ENCODE measurements around the gene ALDH2. TPM values are rescaled to one million over a fixed set of nuclear protein-coding genes. Genes with fewer than 3 reads are reported as not detected.

The ALDH2 gene
- total and polyA plus RNA-seq, 2 of the 8 experiments (the other 6 are each of a cell fraction or from before 2014, with no cell fraction given) = 25.4 to 43.8 TPM

DNA sequence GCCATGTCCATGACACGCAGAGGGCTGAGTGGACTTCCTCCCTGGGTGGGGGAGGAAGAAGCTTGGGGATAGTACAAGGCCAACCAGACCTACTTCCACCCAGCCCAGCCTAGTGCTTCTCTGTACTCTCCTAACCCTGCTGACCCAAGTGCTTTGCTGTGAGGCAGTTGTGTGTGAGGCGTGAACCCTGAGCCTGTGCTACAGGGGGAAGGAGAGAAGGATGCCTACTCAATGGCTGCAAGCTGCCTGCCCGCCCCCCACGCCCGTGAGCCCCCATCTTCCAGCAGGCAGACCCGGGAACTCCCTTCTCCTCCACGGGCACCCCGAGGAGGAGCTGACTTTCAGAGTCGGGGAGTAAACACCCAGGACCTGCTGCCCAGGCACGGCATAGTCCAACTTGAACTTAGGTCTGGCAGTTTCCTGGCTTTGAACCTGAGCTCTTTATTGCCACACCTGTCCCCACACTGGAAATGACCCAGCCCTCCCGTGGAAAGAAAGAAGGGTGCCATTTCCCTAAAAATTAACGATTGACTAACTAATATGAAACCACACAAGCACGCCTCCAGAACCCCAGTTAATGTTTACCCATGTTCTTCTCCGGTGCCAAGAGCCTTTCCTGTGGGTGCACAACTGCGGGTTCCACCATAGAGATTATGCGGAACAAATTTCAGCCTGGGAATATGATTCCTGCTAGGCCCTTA is 10.8 kb downstream of the ALDH2 start (continued):
- no peak for TF ChIP-seq SIX5 (IDR thresholded peaks at IDR 0.05; ENCODE audit: low read depth, low read length)
- TF ChIP-seq POLR2A (IDR thresholded peaks at IDR 0.05; ENCODE audit: control extremely low read depth in 1 of 2, low read depth in 2 of 2, low read length in 2 of 2) = no peak
- no peak for TF ChIP-seq ZNF274 (IDR thresholded peaks at IDR 0.05; ENCODE audit: borderline replicate concordance, extremely low read depth, low read length)
- no peak for TF ChIP-seq TAF7 (optimal IDR thresholded peaks at IDR 0.05; ENCODE audit: borderline replicate concordance, low read depth, low read length)
- TF ChIP-seq BCL11A (IDR thresholded peaks at IDR 0.05; ENCODE audit: low read depth in 2 of 2, low read length in 2 of 2) = no peak
